NCI-H2196 (cell line): ENCODE data around the gene KIF3A.

ENCODE experiments used
- DNase-seq: peaks from one replicate; lab custom pipeline; 2025; ENCODE audit not compliant: unreplicated experiment; lab: John Stamatoyannopoulos, UW

The KIF3A gene

DNA sequence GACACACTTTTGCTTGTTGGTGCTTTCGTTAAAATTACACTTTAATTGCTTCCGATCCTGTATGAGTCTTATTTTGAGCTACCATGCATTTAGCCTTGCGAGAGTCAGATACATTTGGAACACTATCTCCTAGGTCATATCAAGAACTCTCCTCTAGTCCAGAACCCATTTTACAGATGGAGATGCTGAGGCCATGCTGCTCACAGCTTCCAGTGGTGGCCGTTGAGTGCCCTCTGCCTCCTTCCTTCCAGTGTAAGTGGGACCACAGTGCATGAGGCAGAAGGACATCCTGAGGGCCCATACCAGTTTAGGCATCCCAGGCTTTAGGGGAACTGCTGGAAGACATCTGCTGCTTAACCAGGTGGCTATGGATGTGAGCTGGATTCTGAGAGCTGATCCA, 16.8 kb upstream of the KIF3A start:
- no peak for DNase-seq

DNA sequence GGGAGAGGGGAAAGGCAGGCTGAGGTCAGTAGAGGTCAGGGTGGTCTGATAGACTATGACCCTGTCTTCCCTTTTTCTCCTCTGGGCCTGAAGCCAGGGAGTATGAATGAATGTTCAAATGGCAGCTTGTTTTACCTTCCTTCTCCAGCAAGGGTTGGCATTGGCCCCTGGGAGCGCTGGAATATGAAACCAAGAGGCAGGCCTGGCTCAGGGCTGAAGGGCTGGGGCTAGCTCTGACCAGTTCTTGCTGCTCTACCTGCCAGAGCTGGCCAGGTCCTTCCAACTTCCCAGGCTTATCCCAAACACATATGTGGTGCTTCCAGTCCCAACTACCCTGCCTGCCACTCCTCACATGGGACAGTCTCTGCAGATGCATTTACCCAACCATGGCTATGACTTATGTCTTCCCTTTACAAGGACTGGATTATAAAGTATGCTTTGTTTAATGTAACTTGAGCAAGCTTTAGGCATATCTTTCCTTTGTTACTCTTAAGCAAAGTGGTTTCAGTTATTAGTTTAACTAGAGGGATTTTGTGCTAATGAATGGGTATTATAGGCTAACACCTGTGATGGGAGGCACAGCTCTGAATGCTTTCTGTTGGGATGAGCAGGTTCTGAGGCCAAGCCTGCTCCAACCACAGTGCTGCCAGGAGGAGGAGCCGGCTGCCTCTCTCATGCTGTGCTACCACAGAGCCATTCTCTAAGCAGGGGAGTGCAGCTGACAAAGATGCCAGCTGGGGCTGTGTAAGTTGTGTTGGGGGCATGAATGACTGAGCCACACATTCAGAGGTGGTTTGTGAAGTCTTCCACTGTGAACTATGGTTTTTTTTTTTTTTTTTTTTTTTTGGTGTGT, 16.0 kb upstream of the KIF3A start:
- DNase-seq = peak; percentile 83

DNA sequence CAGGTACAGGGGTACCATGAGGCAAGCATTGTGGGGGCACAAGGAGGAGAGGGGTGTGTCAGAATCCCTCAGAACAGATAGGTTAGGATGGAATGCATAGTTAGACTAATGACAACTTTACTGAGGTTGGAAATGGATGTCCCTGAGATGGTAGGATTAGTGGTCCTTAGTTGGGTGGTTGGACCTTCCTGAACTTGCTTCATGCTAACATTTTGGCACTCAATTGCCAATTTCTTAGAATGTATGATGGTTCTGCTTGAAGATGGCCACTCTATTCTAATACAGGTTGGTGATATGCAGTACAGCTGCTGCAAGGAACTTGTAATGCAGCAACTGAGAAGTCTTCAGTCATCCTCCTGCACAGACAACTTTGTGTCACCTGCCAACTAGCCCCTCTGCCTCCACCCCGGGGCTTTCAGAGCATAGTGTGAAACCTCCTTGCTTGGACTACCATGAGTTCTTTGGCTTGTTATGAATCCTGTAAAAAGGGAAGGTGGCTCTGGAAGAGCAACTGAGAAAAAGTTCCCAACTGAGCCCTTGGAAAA, 15.3 kb upstream of the KIF3A start:
- no peak for DNase-seq

DNA sequence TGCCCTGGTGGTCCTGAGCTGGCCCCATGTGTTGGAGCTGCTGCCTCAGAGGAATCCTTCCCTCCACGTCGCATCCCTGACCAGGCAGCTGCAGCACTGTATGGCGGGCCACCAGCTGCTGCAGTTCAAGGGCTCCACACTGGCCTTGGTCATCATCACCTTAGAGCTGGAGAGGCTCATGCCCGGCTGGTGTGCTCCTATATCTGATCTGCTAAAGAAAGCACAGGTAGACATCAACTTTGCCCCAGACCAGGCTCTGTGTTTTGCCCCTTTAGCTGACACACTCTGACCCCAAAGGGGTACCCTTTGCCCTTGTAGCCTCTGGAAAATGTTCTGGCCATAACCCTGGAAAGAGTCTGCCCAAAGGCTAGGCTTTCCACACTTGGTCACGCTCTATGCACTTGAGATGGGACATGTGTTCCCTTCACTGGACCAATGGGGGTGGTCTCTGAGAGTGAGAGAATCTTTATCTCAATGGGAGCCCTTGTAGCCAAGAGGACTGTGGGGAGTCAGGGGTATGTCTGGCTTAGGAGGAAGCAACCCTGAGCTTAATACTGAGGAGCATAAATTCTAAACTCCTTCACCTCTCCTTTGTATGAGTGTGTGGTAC, 14.7 kb upstream of the KIF3A start:
- DNase-seq = no peak

DNA sequence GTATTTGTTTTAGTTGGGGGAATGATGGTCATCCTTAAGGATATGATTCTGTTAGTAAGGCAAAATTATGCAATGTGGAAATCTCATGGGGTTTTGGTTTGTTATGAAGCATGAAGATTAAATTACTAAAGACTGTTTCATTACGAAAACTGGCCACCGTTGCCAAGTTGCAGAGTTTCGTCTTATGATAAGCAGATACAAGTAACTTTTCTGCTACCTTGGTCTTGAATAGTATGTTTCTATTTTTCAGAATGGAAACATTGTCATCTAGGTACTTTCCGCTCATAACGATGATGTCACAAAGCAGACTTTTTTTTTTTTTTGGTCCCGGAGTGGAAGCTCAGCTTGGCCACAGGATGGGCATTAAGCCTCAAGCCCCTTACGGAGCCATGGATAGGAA, 14.1 kb upstream of the KIF3A start:
- DNase-seq = no peak

DNA sequence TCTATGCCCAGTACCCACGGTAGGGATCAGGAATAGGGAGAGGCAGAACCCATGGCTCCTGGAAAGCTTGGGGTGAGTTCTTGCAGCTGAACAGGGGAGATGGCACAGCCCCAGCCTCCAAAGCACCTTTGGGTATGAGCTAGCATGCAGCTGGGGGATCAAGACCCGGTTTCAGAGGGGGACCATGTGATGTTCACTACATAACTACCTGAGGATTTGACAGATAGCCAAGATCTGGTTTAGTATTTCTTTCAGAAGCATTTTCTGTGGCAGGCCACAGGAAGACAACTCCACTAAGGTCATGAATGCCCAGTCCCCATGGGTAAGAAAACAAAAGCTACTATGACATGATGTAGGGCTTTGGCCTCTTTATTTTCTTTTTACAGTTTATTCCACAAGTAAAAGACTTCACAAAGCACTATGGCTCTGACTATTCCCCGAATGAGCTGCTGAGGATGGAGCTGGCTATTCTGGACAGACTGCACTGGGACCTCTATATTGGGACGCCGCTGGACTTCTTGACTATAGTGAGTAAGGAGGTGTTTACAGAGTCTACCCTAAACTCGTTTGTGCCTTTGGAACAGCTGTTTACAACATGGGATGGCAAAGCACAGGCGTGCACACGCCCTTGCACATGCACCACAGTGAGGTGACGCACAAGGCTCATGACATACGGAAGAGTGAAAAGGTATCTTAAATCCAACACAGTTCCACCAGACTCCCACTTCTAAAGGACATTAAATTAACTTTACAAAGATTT, 13.3 kb upstream of the KIF3A start:
- DNase-seq = no peak

DNA sequence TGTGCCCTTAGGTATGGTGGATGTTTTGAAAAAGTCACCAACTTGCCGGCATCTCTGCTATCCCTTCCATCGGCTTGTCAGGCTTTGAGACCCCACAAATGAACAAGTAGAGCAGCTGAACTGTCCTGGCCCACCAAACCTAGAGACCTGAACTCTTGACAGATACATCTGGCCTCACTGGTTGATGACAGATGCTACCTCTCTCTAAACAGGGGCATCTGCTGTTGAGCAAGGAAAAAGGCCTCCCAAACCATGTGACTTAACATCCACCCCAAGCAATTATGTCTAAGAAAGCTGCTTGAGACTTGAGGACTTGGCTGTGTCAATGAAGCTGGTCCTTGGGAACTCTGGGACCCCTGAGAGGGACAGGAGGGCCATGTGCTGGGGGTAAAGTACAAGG, 12.2 kb upstream of the KIF3A start:
- no peak for DNase-seq

DNA sequence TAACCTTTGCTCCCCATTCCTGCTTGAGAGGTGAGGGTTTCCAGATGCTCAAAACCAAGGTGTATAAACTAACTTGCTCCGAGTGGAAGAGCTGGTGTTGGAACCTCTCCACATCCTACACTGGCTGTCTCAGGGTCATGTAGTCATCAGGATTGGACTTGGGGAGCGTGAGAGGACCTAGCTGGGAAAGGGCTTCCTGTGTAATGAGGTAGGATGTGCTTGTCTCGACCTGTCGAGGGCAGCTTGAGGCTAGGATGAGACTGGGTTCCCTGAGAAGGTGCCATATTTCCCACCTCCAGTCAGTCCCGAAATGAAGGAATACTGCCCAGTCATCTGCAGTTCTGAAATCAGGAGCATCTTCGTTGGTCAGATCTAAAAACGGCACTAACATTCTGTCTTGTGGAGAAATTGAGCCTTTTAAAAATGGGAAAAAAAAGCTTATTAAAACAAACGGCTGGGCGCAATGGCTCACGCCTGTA, 11.2 kb upstream of the KIF3A start:
- DNase-seq = no peak

DNA sequence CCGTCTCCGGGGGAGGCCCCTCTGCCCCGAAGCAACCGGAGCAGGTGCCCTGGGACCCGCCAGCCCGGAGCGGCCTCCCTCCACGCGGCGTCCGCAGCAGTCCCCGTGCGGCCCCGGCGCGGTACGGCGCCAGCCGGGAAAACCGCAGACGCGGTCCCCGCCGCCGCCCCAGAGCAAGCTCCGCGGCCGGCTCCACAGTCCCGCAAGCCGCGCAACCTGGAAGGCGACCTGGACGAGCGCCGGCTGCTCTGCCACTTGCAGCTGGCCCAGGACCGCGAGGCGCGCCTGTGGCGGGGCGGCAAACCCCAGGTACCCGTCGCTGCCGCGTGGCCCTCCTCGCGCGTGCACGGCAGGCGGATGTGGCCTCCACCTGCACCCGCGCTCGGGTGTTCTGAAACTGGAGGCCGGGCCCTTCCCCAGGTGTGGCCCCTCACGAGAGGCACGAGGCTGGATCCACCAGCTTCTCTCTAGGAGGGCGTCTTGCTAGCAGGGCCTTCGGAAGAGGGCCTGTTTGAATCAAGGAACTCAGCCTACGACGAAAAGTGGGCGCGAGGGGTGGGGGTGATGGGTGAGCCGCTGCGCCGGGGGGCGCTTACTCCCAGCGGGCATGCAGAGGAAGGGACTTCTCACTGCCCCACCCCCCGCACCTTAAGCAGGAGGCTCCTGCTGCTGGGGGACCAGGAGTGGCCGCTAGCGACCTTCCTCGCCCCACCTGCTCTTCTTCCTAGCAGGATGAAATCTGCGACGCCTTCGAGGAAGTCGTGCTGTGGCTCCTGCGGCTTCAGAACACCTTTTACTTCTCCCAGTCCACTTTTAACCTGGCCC, 10.5 kb upstream of the KIF3A start:
- no peak for DNase-seq

DNA sequence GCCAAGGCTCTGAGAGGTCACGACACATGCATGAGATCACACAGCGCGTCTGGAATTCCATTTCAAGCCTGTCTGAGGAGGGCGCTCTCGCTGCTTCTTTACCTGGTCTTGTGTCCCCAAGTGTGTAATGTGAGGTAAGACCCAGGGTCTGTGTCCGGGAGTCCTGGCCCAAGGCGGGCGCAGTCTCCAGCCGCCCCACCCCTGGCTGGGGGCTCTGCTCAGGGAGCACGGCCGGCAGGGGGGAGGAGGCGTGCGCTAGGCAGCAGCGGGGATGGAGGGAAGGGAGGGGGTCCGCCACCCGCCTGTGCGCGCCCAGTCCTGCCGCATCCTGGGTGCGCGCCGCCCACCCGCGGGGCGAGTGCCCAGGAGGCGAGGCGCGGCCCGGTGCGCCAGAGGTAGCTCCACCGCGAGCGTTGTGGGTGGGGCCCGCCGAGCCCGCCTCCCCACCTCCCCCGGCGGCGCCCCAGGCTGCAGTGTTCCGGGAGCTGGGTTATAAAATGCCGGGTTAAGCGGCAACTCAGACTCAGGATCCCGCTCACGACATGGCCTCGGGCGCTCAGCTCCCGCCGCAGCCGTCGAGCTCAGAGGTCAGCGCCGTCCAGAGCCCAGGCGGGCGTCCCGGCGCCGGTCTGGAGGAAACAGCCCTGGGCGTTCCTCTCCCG, 9.7 kb upstream of the KIF3A start, which contains the start of gene CCNI2:
TSS of gene CCNI2 (plus strand) at position 473 of the 662 bp plus-strand sequence. CDS start at position 543, 70 bp downstream.
- DNase-seq = no peak

DNA sequence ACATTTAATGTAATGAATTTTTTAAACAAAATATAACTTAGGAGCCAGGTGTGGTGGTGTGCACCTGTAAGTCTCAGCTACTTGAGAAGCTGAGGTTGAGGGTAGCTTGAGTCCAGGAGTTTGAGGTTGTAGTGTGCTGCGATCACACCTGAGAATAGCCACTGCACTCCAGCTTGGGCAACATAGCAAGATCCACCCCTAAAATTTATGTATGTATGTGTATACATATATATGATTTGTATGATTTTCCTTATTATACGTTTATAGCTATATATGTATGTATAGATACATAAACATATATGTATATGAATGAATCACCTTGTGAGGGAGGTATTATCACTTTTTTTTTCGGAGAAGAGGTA, 9.2 kb upstream of the KIF3A start:
- no peak for DNase-seq

DNA sequence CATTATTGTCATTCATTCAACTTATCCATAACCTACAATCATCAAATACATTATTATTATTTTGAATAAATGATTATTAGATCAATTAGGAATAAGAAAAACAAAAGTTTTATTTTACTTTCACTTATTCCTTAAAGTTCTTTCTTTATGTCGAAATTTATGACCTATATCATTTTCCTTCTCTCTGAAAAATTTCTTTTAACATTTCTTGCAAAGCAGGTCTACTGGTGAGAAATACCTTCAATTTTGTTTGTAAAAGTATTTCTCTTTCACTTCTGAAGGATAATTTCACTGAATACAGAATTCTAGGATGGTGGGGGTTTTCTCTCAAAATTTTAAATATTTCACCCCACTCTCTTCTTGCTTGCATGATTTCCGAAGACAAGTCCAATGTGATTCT, 7.3 kb upstream of the KIF3A start:
- DNase-seq = no peak

DNA sequence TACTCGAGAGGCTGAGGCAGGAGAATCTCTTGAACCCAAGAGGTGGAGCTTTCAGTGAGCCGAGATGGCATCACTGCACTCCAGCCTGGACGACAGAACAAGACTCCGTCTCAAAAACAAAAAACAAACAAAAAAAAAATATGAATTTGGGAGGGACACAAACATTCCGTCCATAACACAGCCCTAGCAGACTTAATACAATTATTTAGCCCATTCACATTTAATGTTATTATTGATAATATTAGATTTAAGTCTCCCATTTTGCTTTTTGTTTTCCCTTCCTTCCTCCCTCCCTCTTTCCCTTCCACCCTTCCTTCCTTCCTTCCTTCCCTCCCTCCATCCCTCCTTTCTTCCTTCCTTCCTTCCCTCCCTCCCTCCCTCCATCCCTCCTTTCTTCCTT, 5.3 kb upstream of the KIF3A start:
- DNase-seq = no peak

DNA sequence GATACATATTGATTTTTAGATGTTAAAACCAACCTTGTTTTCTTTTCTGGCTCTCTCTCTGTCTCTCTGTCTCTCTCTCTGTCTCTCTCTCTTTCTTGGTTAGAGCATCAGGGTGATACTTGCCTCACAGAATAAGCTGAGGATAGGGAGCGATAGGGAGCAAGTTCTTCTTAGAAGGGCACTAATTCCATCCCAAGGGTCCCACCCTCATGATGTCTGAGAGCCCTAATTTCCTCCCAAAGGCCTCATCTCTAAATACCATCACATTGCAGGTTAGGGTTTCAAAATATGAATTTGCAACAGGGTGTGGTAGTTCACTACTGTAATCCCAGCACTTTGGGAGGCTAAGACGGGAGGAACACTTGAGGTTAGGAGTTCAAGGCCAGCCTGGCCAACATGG, 4.8 kb upstream of the KIF3A start:
- DNase-seq = no peak

DNA sequence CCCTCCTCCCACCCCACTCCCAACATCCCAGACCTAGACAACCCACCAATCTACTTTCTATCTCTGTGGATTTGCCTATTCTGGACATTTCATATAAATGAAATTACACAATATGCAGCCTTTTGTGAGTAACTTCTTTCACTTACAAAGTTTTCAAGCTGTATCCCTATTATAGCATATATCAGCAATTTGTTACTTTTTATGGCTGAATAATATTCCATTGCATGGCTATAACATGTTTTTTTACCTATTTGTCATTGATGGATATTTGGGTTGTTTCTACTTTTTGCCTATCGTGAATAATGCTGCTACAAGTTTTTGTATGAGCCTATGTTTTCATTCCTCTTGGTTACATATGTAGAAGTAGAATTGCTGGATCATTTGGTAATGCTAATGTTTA, 1.9 kb upstream of the KIF3A start:
- DNase-seq = no peak

DNA sequence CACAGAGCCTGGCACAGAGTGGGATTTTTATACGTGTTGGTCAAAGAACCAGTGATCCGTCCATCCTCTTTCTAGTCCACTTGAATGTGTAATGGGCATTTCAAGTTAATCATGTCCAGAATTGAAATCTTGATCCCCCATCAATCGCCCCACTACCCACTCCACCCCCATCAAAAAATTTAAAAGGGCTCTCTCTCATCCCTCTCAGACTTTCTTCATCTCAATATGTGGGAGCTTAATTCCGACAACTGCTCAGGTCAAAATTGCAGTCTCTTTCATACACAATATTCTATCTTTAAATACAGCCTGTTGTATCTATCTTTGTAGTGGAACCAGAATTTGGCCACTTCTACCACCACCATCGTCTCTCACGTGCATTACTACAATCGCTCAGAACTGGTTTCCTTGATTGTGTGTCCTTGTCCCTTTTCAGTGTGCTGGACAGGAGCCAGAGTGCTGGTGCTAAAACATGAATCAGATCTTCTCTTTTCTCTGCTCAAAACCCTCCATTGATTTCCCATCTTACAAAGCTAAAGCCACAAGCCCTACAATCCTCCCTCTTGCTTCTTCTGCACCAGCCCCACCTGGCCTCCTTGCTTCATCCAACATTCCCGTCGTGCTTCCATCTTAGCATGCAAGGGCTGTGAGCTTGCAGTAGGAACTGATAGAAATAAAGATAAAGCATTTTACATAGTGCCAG, 786 bp upstream of the KIF3A start:
- DNase-seq = no peak

DNA sequence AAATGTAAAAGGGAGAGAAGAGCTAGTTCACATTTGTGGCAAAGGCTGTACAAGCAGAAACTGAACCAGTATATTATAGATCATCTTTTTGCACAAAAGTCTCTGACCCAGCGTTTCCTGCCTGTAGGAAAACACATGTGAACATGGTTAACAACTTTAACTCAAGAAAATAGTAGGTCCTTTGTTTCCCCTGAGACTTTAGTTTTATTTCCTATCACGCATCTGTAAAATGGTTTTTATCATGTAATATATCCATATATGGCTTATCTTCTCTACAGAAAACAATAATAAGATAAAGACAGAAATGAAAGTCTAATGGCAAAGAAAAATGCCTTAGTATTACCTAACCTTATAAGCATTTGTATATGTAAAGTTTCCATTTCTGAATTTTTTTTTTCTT, 2.7 kb downstream of the KIF3A start:
- no peak for DNase-seq

DNA sequence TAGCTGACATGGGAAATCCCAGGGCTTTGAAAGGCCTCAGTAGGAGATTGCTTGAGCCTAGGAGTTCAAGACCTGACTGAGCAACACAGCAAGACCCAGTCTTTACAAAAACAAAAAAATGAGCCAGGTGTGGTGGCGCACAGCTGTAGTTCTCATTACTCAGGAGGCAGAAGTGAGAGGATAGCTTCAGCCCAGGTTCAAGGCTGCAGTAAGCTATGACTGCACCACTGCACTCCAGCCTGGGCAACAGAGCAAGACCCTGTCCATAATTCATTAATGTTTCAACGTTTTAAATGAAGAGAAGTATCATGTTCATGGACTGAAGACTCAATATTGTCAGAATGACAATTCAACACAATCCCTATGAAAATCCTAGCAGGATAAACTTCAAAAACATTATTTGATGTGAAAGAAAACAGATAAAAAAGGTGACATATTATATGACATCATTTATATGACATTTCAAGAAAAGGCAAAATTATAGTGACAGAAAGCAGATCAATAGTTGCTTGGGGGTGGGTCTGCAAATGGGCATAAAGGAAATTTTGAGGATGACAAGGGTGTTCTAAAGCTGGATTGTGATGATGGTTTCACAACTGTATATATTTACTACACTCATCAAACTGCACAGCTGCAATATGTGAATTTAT, 3.7 kb downstream of the KIF3A start:
- no peak for DNase-seq

DNA sequence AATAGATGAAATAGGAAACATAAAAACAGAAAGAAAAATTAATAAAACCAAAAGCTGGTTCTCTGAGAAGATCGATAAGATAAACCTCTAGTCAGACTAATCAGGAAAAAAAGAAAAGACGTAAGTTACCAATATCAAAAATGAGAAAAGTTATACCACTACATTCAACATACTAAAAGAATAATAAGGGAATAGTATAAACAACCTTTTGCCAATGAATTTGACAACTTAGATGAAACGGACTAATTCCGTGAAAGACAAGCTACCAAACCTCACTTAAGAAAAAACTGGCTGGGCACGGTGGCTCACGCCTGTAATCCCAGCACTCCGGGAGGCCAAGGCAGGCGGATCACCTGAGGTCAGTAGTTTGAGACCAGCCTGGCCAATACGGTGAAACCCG, 7.5 kb downstream of the KIF3A start:
- DNase-seq = no peak
